Amniotic epithelial cell (primary cell): ENCODE data around the gene ZNF101.
"Not testable (repeated sequence)": the region's sequence is repeated elsewhere in the genome, so short reads cannot be mapped to it uniquely, and the experiment has no call there.

Experiments
- DNase-seq: peaks from one replicate; pipeline ENCODE4 v3.0.0-alpha.2; 2010; ENCODE audit warnings: low read depth

The ZNF101 gene

GRCh38 chr19:19661675-19662251, 6.9 kb upstream of the ZNF101 start:
- DNase-seq: no peak

- DNase-seq: no peak
Observed at GRCh38 chr19:19662344-19662743, 6.3 kb upstream of the ZNF101 start.

GRCh38 chr19:19662871-19663255, 5.8 kb upstream of the ZNF101 start:
- DNase-seq: no peak

- DNase-seq: peak; percentile 98
Observed at GRCh38 chr19:19663256-19664120, 5.2 kb upstream of the ZNF101 start, which contains the start of gene ATP13A1. Gene ATP13A1, minus strand, starts transcription at chr19:19663676. Its CDS starts 10 bp downstream, at chr19:19663666.

- DNase-seq: not testable (repeated sequence)
Observed at GRCh38 chr19:19665420-19665948, 3.2 kb upstream of the ZNF101 start.

GRCh38 chr19:19670070-19670551, 1.5 kb downstream of the ZNF101 start:
- DNase-seq: no peak

- no peak for DNase-seq
Observed at GRCh38 chr19:19672816-19673215, 4.2 kb downstream of the ZNF101 start.

GRCh38 chr19:19674315-19674714, 5.7 kb downstream of the ZNF101 start:
- DNase-seq: no peak

GRCh38 chr19:19677579-19677978, 8.9 kb downstream of the ZNF101 start:
- DNase-seq: no peak

- DNase-seq: no peak
Observed at GRCh38 chr19:19679176-19680073, 10.8 kb downstream of the ZNF101 start.

- not testable (repeated sequence) for DNase-seq
Observed at GRCh38 chr19:19686119-19686518, 17.5 kb downstream of the ZNF101 start.

GRCh38 chr19:19686580-19686979, 17.9 kb downstream of the ZNF101 start:
- no peak for DNase-seq

GRCh38 chr19:19687090-19687489, 18.5 kb downstream of the ZNF101 start:
- no peak for DNase-seq

- not testable (repeated sequence) for DNase-seq
Observed at GRCh38 chr19:19689023-19689422, 20.4 kb downstream of the ZNF101 start.

- no peak for DNase-seq
Observed at GRCh38 chr19:19691683-19692082, 23.0 kb downstream of the ZNF101 start.

- DNase-seq: no peak
Observed at GRCh38 chr19:19696386-19696785, 27.7 kb downstream of the ZNF101 start.

GRCh38 chr19:19697589-19697988, 28.9 kb downstream of the ZNF101 start:
- no peak for DNase-seq

- not testable (repeated sequence) for DNase-seq
Observed at GRCh38 chr19:19700493-19700892, 31.9 kb downstream of the ZNF101 start.

- no peak for DNase-seq
Observed at GRCh38 chr19:19704836-19705235, 36.2 kb downstream of the ZNF101 start.

- DNase-seq: no peak
Observed at GRCh38 chr19:19710506-19710905, 41.9 kb downstream of the ZNF101 start.

- no peak for DNase-seq
Observed at GRCh38 chr19:19711306-19711933, 42.8 kb downstream of the ZNF101 start.
